Activated naive CD4-positive, alpha-beta T cell treated with anti-CD3 and anti-CD28 coated beads, Interleukin-2, amount 10 ng/mL, durations not matched to agents 7 days and 5 days (primary cell): ENCODE results near the gene WNT1.

Experiments used
- CTCF ChIA-PET: fragments of 350-600 bp; sonication (Branson Sonifier 250); formaldehyde crosslinking; loops from one replicate; lab custom pipeline; 2021; ENCODE audit warnings: antibody characterized with exemption; lab: Charles Lee
- DNase-seq: peaks from one replicate; pipeline ENCODE4 v3.0.0-alpha.2; 2020
- H3K27ac Mint-ChIP-seq: one replicate; pipeline ENCODE4 v1.8.0; 2021; ENCODE audit warnings: mild to moderate bottlenecking, moderate library complexity, mixed read lengths
- H3K27me3 Mint-ChIP-seq: one replicate; pipeline ENCODE4 v1.8.0; 2021; ENCODE audit warnings: mild to moderate bottlenecking, mixed read lengths
- H3K36me3 Mint-ChIP-seq: one replicate; pipeline ENCODE4 v1.8.0; 2021; ENCODE audit warnings: mixed read lengths
- H3K4me1 Mint-ChIP-seq: one replicate; pipeline ENCODE4 v1.8.0; 2021; ENCODE audit warnings: mixed read lengths
- H3K4me3 Mint-ChIP-seq: one replicate; pipeline ENCODE4 v1.8.0; 2021; ENCODE audit warnings: mild to moderate bottlenecking, moderate library complexity, mixed read lengths
- H3K9me3 Mint-ChIP-seq: one replicate; pipeline ENCODE4 v1.8.0; 2021; ENCODE audit warnings: mixed read lengths

WNT1 gene

GRCh38 chr12:48978291-48978740 lies at the start of gene WNT1:
Gene WNT1, plus strand, starts transcription at chr12:48978322. Its CDS starts 329 bp downstream, at chr12:48978651.
- Mint-ChIP-seq H3K36me3 (peaks cover 11% of the 10 kb centered on the region), H3K27me3 (peaks cover 100% of the 10 kb centered on the region), H3K4me1 (peaks cover 52% of the 10 kb centered on the region), H3K9me3 (no peaks in the 10 kb centered on the region), H3K27ac (no peak within 1 kb of the TSS), H3K4me3 (peak within 1 kb of the TSS; percentile 69)
- no peak for DNase-seq
- CTCF ChIA-PET, result interaction anchor here (0.9 to 9.5 kb wide), 15 partner anchors 9 to 179 kb away, joined by 3 to 121 read pairs (median 4); partner anchors contain the start of genes ARF3, DDN, DDX23 and PRKAG1

- H3K27ac Mint-ChIP-seq, result no peak overlapping the region
- H3K36me3 Mint-ChIP-seq, result peaks cover 42% of the 10 kb centered on the region
- CTCF ChIA-PET, result interaction anchor here (1.2 to 6.0 kb wide), 4 partner anchors 10 to 76 kb away, joined by 3 to 22 read pairs (median 6); a partner anchor contains a TSS
- DNase-seq, result no peak
- H3K27me3 Mint-ChIP-seq, result peaks cover 3% of the 10 kb centered on the region
- H3K4me1 Mint-ChIP-seq, result peaks cover 23% of the 10 kb centered on the region
- no peaks in the 10 kb centered on the region for H3K9me3 Mint-ChIP-seq
- H3K4me3 Mint-ChIP-seq, result no peak overlapping the region
These were observed 48.6 kb upstream of the WNT1 start for GRCh38 chr12:48929551-48929950.

- Mint-ChIP-seq H3K27ac (no peak overlapping the region), H3K4me3 (no peak overlapping the region), H3K36me3 (peaks cover 43% of the 10 kb centered on the region), H3K9me3 (no peaks in the 10 kb centered on the region), H3K4me1 (peaks cover 21% of the 10 kb centered on the region), H3K27me3 (no peaks in the 10 kb centered on the region)
- DNase-seq, result no peak
- CTCF ChIA-PET, result interaction anchor here (1.0 to 6.0 kb wide), 4 partner anchors 27 to 77 kb away, joined by 3 to 22 read pairs (median 6); a partner anchor contains a TSS
These were observed 47.6 kb upstream of the WNT1 start for GRCh38 chr12:48930475-48930874.

GRCh38 chr12:48932878-48933277 lies 45.2 kb upstream of the WNT1 start:
- CTCF ChIA-PET, result interaction anchor here (1.2 to 7.7 kb wide), 4 partner anchors 30 to 80 kb away, joined by 3 to 77 read pairs (median 16); partner anchors contain the start of gene DDX23
- Mint-ChIP-seq H3K4me1 (peaks cover 11% of the 10 kb centered on the region), H3K9me3 (no peaks in the 10 kb centered on the region), H3K27ac (peak overlapping the region; percentile 53), H3K36me3 (peaks cover 48% of the 10 kb centered on the region), H3K27me3 (no peaks in the 10 kb centered on the region), H3K4me3 (no peak overlapping the region)
- DNase-seq, result no peak

GRCh38 chr12:48933664-48934311 lies 44.3 kb upstream of the WNT1 start:
- DNase-seq, result no peak
- CTCF ChIA-PET, result interaction anchor here (0.8 to 7.7 kb wide), 9 partner anchors 8 to 81 kb away, joined by 3 to 77 read pairs (median 4); partner anchors contain the start of genes ARF3, DDX23 and FKBP11
- H3K36me3 Mint-ChIP-seq, result peaks cover 51% of the 10 kb centered on the region
- no peaks in the 10 kb centered on the region for H3K9me3 Mint-ChIP-seq
- H3K4me3 Mint-ChIP-seq, result no peak overlapping the region
- H3K4me1 Mint-ChIP-seq, result peaks cover 11% of the 10 kb centered on the region
- H3K27ac Mint-ChIP-seq, result peak overlapping the region; percentile 77
- no peaks in the 10 kb centered on the region for H3K27me3 Mint-ChIP-seq

GRCh38 chr12:48934312-48934706 lies 43.8 kb upstream of the WNT1 start:
- Mint-ChIP-seq H3K36me3 (peaks cover 49% of the 10 kb centered on the region), H3K9me3 (no peaks in the 10 kb centered on the region), H3K27me3 (no peaks in the 10 kb centered on the region), H3K4me3 (no peak overlapping the region), H3K4me1 (peaks cover 11% of the 10 kb centered on the region), H3K27ac (peak overlapping the region; percentile 77)
- CTCF ChIA-PET, result interaction anchor here (0.7 to 7.7 kb wide), 10 partner anchors 9 to 81 kb away, joined by 3 to 77 read pairs (median 4); partner anchors contain the start of genes ARF3, DDX23 and FKBP11
- no peak for DNase-seq

GRCh38 chr12:48936379-48936979 lies 41.6 kb upstream of the WNT1 start:
- H3K27me3 Mint-ChIP-seq, result no peaks in the 10 kb centered on the region
- no peak overlapping the region for H3K27ac Mint-ChIP-seq
- peaks cover 42% of the 10 kb centered on the region for H3K36me3 Mint-ChIP-seq
- no peaks in the 10 kb centered on the region for H3K9me3 Mint-ChIP-seq
- no peak overlapping the region for H3K4me3 Mint-ChIP-seq
- CTCF ChIA-PET, result interaction anchor here (0.7 to 7.7 kb wide), 23 partner anchors 10 to 117 kb away, joined by 3 to 77 read pairs (median 4); partner anchors contain the start of genes DDX23, FKBP11 and RND1
- peaks cover 11% of the 10 kb centered on the region for H3K4me1 Mint-ChIP-seq
- peak; percentile 88 for DNase-seq

- no peak overlapping the region for H3K4me3 Mint-ChIP-seq
- no peaks in the 10 kb centered on the region for H3K27me3 Mint-ChIP-seq
- CTCF ChIA-PET, result interaction anchor here (0.6 to 7.7 kb wide), 10 partner anchors 10 to 84 kb away, joined by 3 to 77 read pairs (median 4); partner anchors contain the start of gene DDX23
- H3K9me3 Mint-ChIP-seq, result no peaks in the 10 kb centered on the region
- no peak for DNase-seq
- H3K36me3 Mint-ChIP-seq, result peaks cover 42% of the 10 kb centered on the region
- H3K4me1 Mint-ChIP-seq, result peaks cover 11% of the 10 kb centered on the region
- no peak overlapping the region for H3K27ac Mint-ChIP-seq
These were observed 41.0 kb upstream of the WNT1 start for GRCh38 chr12:48937170-48937569.

GRCh38 chr12:48938805-48939204 lies 39.3 kb upstream of the WNT1 start:
- H3K4me3 Mint-ChIP-seq, result no peak overlapping the region
- no peak overlapping the region for H3K27ac Mint-ChIP-seq
- peaks cover 35% of the 10 kb centered on the region for H3K36me3 Mint-ChIP-seq
- CTCF ChIA-PET, result interaction anchor here (0.8 to 7.7 kb wide), 6 partner anchors 9 to 86 kb away, joined by 3 to 77 read pairs (median 4); partner anchors contain the start of genes DDX23 and WNT1
- DNase-seq, result no peak
- H3K9me3 Mint-ChIP-seq, result no peaks in the 10 kb centered on the region
- H3K4me1 Mint-ChIP-seq, result peaks cover 10% of the 10 kb centered on the region
- H3K27me3 Mint-ChIP-seq, result no peaks in the 10 kb centered on the region

- H3K27ac Mint-ChIP-seq, result no peak overlapping the region
- CTCF ChIA-PET, result interaction anchor here (1.0 to 7.7 kb wide), 4 partner anchors 11 to 87 kb away, joined by 3 to 77 read pairs (median 4); partner anchors contain the start of gene DDX23
- peaks cover 25% of the 10 kb centered on the region for H3K36me3 Mint-ChIP-seq
These were observed 37.9 kb upstream of the WNT1 start for GRCh38 chr12:48940181-48940580.

GRCh38 chr12:48943221-48943620 lies 34.9 kb upstream of the WNT1 start:
- no peak overlapping the region for H3K27ac Mint-ChIP-seq
- CTCF ChIA-PET, result interaction anchor here (1.1 to 1.3 kb wide), 2 partner anchors 9 to 25 kb away, joined by 3 to 4 read pairs; no protein-coding TSS in a partner anchor

More at GRCh38 chr12:48940181-48940580, 37.9 kb upstream of the WNT1 start:
- no peaks in the 10 kb centered on the region for H3K27me3 Mint-ChIP-seq
- H3K4me3 Mint-ChIP-seq, result no peak overlapping the region
- DNase-seq, result no peak
- no peaks in the 10 kb centered on the region for H3K9me3 Mint-ChIP-seq
- H3K4me1 Mint-ChIP-seq, result peaks cover 10% of the 10 kb centered on the region

GRCh38 chr12:48946205-48946604 lies 31.9 kb upstream of the WNT1 start:
- CTCF ChIA-PET, result no interaction called here
- no peaks in the 10 kb centered on the region for H3K27me3 Mint-ChIP-seq
- peaks cover 17% of the 10 kb centered on the region for H3K36me3 Mint-ChIP-seq
- no peak overlapping the region for H3K4me3 Mint-ChIP-seq
- no peak overlapping the region for H3K27ac Mint-ChIP-seq
- H3K9me3 Mint-ChIP-seq, result no peaks in the 10 kb centered on the region
- DNase-seq, result no peak
- H3K4me1 Mint-ChIP-seq, result peaks cover 26% of the 10 kb centered on the region

More at GRCh38 chr12:48943221-48943620, 34.9 kb upstream of the WNT1 start:
- DNase-seq, result no peak
- Mint-ChIP-seq H3K36me3 (peaks cover 19% of the 10 kb centered on the region), H3K4me1 (peaks cover 20% of the 10 kb centered on the region), H3K4me3 (no peak overlapping the region), H3K9me3 (no peaks in the 10 kb centered on the region), H3K27me3 (no peaks in the 10 kb centered on the region)

- no peak overlapping the region for H3K4me3 Mint-ChIP-seq
- no peaks in the 10 kb centered on the region for H3K27me3 Mint-ChIP-seq
- H3K27ac Mint-ChIP-seq, result no peak overlapping the region
- peaks cover 26% of the 10 kb centered on the region for H3K4me1 Mint-ChIP-seq
- CTCF ChIA-PET, result interaction anchor here (1.2 to 1.7 kb wide), 2 partner anchors 9 to 11 kb away, joined by 4 read pairs; no protein-coding TSS in a partner anchor
- no peaks in the 10 kb centered on the region for H3K9me3 Mint-ChIP-seq
- H3K36me3 Mint-ChIP-seq, result peaks cover 17% of the 10 kb centered on the region
- no peak for DNase-seq
These were observed 31.2 kb upstream of the WNT1 start for GRCh38 chr12:48946943-48947342.

GRCh38 chr12:48947727-48948126 lies 30.4 kb upstream of the WNT1 start:
- CTCF ChIA-PET, result interaction anchor here (1.2 to 1.7 kb wide), 2 partner anchors 10 to 12 kb away, joined by 4 read pairs; no protein-coding TSS in a partner anchor
- peaks cover 14% of the 10 kb centered on the region for H3K36me3 Mint-ChIP-seq
- H3K4me3 Mint-ChIP-seq, result no peak overlapping the region
- DNase-seq, result no peak
- peaks cover 26% of the 10 kb centered on the region for H3K4me1 Mint-ChIP-seq
- no peaks in the 10 kb centered on the region for H3K27me3 Mint-ChIP-seq
- no peak overlapping the region for H3K27ac Mint-ChIP-seq
- no peaks in the 10 kb centered on the region for H3K9me3 Mint-ChIP-seq
